Stimulated activated CD4-positive, alpha-beta T cell treated with anti-CD3 and anti-CD28 coated beads, Interleukin-1b, Interleukin-23, amount 100 ng/mL, for 1 hour (primary cell): ENCODE data around the gene BNIPL.

Experiments
- DNase-seq, 2 donors: peaks; one replicate each; pipeline ENCODE4 v3.0.0-alpha.2; 2020; ENCODE audit warnings: low read depth in 2 of 2

BNIPL gene

GRCh38 chr1:151009674-151010345 lies 26.6 kb upstream of the BNIPL start:
- no peak for DNase-seq

DNA sequence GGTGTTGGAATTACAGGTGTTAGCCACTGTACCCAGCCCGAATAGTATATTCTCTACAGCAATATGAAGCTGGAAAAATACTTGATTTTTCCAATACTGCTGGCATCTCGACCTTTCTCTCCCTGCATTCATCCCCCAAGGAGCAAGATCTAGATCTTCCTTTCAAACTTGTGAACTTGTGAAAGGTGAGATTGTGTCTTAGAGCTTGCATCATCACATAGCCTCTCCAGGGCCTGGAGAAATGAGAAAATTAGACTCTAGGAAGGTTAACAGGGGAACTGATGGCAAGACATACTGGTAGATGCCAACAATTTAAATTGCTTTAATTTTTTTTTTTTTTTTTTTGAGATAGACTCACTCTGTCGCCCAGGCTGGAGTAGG lies 26.1 kb upstream of the BNIPL start:
- no peak for DNase-seq

- DNase-seq, result no peak
These were observed 25.1 kb upstream of the BNIPL start for GRCh38 chr1:151011154-151011850.

DNA sequence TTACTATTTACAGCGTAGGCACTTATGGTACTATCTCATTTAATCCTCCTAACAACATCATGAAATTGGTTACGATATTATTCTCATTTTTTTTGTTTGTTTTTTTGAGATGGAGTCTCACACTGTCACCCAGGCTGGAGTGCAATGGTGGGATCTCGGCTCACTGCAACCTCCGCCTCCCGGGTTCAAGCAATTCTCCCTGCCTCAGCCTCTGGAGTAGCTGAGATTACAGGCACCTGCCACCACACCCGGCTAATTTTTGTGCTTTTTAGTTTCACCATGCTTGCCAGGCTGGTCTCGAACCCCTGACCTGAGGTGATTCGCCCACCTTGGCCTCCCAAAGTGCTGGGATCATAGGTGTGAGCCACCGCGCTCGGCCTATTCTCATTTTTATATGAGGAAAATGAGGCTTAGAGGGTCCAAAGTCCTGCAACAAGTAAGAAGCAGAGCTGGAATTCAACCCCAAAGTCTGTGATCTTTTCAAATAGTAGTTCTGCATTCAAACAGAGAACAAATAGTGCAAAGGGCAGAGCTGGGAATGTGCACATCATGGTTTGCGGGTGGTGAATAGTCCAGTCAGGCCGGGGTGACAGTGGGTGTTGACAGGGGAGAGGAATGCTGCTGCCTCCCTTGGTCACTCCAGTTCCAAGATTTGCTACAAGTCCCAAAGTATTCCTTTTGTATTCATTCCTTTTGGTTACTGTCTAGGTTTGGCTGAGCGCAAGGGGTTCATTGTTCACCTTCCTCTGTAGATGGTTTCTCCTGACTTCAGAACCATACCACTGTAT lies 23.5 kb upstream of the BNIPL start:
- DNase-seq, result no peak

- no peak for DNase-seq
These were observed 22.9 kb upstream of the BNIPL start for GRCh38 chr1:151013518-151013917.

DNA sequence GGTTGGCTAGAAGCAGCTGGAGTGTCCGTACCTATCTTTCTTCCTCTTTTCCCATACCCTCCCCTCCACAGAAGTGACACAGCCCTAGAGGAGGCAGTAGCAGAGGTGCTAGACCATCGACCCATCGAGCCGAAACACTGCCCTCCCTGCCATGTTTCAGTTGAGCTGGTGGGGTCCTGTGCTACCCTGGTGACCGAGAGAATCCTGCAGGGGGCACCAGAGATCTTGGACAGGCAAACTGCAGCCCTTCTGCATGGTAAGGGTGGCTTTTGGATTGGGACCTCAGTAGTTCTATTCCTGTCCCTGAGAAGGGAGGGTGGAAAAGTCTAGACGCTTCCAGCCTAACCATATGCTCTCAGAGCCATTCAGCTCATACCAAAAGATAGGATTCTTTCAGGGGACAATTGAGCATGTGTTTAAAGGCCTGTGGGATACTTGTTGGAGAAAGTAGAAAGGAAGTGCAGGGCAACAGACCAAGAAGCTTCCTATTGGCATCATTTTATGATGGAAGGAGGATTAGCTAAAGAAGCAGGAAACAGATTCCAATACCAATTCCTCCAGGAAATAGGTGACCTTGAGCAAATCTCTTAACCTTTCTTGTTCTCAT lies 11.7 kb upstream of the BNIPL start:
- DNase-seq, result peak; percentile 72 to 77

DNA sequence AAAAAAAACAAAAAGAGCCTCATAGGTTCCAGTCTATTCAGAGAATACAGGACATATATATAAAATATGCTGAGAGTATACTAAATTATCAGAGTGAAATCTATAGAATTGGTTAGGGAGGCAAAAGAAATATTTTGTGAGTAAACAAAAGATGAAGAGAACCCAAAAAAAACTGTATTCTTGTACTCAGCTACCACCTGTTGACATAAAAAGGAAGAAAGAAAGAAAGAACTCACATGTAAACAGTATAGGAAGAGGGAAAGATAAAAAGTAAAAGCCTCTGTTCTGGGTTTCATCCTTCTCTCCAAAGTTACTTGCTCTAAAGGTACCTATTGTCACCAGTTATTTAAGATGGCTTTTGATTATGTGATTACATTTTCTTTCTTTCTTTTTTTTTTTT lies 9.9 kb upstream of the BNIPL start:
- no peak for DNase-seq

DNA sequence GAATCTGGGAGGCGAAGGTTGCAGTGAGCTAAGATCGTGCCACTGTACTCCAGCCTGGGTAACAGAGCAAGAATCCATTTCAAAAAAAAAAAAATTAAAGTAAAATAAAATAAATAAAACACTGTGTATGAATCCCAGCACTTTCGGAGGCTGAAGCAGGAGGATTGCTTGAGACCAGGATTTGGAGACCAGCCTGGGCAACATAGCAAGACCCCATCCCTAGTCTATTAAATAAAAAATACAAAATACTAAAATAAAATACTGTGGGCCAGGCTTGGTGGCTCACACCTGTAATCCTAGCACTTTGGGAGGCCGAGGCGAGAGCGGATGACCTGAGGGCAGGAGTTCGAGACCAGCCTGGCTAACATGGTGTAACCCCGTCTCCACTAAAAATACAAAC lies 4.2 kb upstream of the BNIPL start:
- DNase-seq, result no peak

- no peak for DNase-seq
These were observed 1.2 kb upstream of the BNIPL start for GRCh38 chr1:151035167-151035566.

DNA sequence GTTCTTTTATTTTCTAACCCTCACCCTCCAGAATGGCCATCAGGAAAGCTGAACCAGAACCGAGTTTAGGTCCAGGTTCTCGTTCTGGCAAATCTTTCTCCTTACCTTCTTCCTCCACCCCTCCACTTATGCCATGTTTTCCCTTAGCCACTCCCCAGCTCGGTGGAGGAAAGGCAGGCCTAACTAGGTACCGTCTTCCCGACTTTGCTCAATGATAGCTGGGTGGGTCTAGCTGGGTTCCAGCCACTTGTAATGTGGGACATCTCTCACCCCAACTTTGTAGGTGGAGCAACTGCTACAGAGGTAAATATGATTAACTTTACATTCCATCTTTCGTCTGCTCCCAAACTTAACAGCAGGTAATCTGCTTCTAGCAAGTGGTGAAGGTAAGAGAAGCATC lies 646 bp downstream of the BNIPL start:
- DNase-seq, result no peak

- no peak for DNase-seq
These were observed 3.1 kb downstream of the BNIPL start for GRCh38 chr1:151039521-151039920.

- DNase-seq, result no peak
These were observed 6.8 kb downstream of the BNIPL start for GRCh38 chr1:151043163-151043562.

GRCh38 chr1:151047591-151047924 lies 11.2 kb downstream of the BNIPL start, which contains the start of gene C1orf56:
TSS of gene C1orf56 (plus strand) at chr1:151047751. CDS start at chr1:151047848, 97 bp downstream.
- DNase-seq, result no peak

- DNase-seq, result no peak
These were observed 11.7 kb downstream of the BNIPL start for GRCh38 chr1:151047925-151048644.

DNA sequence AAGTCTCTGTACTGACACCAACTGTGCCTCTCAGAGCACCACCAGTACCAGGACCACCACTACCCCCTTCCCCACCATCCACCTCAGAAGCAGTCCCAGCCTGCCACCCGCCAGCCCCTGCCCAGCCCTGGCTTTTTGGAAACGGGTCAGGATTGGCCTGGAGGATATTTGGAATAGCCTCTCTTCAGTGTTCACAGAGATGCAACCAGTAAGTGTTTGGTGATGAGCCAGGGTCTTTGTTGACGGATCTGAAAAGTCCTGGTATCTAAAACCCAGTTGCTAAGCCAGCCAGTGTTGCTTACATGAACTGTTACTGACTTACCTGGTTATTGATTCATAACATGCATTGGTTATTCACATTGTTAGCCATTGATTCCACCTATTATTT lies 12.3 kb downstream of the BNIPL start:
- no peak for DNase-seq

DNA sequence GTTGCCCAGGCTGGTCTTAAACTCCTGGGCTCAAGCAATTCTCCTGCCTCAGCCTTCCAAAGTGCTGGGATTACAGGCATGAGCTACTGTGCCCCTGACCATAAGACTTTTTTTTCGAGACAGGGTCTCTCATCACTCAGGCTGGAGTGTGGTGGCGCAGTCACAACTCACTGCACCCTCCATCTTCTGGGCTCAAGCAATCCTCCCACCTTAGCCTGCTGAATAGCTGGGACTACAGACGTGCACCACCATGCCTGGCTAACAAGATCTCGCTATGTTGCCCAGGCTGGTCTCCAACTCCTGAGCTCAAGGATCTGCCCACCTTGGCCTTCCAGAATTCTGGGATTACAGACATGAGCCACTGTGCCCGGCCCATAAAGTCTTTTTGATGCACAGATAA lies 13.1 kb downstream of the BNIPL start:
- no peak for DNase-seq

- no peak for DNase-seq
These were observed 13.8 kb downstream of the BNIPL start for GRCh38 chr1:151050051-151050688.

- DNase-seq, result no peak
These were observed 15.1 kb downstream of the BNIPL start for GRCh38 chr1:151051356-151052009.

DNA sequence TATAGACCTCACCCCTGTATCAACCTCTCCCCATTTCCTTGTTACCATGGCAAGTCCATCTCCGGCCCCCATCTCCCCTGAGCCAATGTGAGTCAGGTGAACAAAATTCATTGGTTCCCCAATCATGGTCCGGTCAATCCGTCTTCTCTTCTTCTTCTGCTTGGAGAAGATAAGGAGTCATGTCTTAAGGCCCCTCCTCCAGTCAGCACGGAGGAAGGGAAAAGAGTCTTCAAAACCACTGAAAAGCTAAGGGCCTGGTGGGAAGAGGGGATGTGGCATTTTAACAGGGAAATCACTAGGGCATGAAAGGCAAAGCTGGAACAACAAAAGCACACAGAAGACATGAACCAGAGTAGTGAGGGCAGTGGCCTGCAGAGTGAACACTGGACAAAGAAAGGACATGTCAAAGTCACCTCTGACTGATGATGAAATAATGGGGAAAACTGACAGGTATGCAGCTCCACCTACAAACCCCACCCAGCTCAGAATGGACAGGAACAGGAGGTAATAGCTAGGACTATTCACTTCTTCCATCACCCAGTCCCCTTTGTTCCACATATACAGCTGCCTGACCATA lies 18.7 kb downstream of the BNIPL start:
- no peak for DNase-seq

DNA sequence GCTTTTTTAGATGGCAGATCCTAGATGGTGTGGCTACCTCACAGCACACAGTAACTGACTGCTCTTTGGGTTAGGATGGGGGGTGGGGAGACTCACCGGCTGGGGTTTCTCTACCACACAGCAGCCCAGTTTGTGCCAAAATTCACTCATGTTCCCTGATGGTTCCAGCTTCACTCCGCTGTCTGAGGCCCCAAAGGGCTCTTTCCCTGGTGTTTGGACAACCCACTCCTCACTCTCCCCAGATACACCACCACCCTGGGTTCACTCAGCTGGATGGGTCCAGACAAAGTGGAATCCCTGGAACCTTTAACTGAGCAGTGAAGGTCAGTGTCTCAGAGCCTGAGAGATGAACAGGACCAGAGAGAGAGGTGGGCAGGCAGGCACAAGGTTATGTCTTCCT lies 19.2 kb downstream of the BNIPL start:
- DNase-seq, result no peak
